Heart left ventricle (tissue), 13 donors: ENCODE results near the gene CASK.

ENCODE experiments used
- POLR2A ChIP-seq, 2 donors: fragments of 450-650 bp; IDR thresholded peaks; one replicate each; pipeline ENCODE4 v1.6.1; 2017; ENCODE audit warnings: antibody characterized with exemption in 2 of 2, mild to moderate bottlenecking in 2 of 2, moderate library complexity in 2 of 2
- TF ChIP-seq, protein P1 (sequence below), 12 donors: fragments of 200-600 bp; sonication (generic) in 4 of 12; IDR thresholded peaks; one replicate each; pipeline versions ENCODE4 v1.5.0 to v1.8.0; 2018 to 2022; ENCODE audit warnings: antibody characterized with exemption in 12 of 12, mild to moderate bottlenecking in 5 of 12
- donor health status: ischemic (EF 13 %, LVEDD 7.1; RV severe dilation, severe dysfunction).
- donor health status: DM: no; HTN: yes; CAD: no.
- donor health status: DM: no; HTN: no; CAD: no.
- donor health status: ischemic (EF 25% LVEDD 6.9; RV normal size, moderate dysfunction).
- donor health status: ischemic (EF 25% LVEDD 5.7; RV mildly dilated, moderate dysfunction).
- donor health status: ischemic (EF 35%, LVEDD 5.7; RV mildly dilated, moderate dysfunction).
- donor health status: nonischemic (EF 11% LVEDD 7.7; RV severe dilation, severe dysfunction).
- donor health status: DM: yes; HTN: yes; CAD: no.
- donor health status: PGD.
- donor health status: ischemic (EF 29% LVEDD 5.4; RV normal size, mild dysfunction).
- donor health status: nonischemic (EF 23%, LVEDD 6.1; RV moderate dilation, normal function).

DNA sequence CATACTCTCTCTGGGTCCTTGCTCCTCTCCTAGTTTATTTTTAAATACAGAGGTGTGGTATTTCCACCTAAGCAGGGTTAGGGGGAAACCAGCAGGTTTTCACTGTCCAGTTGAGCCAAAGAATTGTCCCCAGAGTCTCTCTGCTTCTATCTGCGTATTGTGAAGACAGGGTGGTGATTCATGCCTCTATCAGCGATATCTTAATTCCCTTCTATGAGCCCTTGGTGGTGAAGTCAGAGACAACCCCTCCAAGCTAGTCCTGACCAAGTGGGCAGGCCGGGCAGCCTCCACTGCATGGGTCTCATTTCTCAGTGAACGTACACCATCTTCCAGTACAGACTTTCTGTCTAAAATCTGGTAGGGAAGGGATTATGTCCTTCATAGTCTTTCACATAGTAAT lies 335.1 kb downstream of the CASK start:
- TF ChIP-seq, protein P1, sequence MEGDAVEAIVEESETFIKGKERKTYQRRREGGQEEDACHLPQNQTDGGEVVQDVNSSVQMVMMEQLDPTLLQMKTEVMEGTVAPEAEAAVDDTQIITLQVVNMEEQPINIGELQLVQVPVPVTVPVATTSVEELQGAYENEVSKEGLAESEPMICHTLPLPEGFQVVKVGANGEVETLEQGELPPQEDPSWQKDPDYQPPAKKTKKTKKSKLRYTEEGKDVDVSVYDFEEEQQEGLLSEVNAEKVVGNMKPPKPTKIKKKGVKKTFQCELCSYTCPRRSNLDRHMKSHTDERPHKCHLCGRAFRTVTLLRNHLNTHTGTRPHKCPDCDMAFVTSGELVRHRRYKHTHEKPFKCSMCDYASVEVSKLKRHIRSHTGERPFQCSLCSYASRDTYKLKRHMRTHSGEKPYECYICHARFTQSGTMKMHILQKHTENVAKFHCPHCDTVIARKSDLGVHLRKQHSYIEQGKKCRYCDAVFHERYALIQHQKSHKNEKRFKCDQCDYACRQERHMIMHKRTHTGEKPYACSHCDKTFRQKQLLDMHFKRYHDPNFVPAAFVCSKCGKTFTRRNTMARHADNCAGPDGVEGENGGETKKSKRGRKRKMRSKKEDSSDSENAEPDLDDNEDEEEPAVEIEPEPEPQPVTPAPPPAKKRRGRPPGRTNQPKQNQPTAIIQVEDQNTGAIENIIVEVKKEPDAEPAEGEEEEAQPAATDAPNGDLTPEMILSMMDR (IDR thresholded peaks at IDR 0.05) = no peak
- TF ChIP-seq POLR2A (IDR thresholded peaks at IDR 0.05) = no peak
